Effector memory CD8-positive, alpha-beta T cell (primary cell): ENCODE data around the gene BLVRA.
"Not testable (repeated sequence)": the region's sequence is repeated elsewhere in the genome, so short reads cannot be mapped to it uniquely, and the experiment has no call there.

Experiments used
- ATAC-seq: fragments of 150-1000 bp; cut with Tn5 transposase; replicated peaks from 2 replicates; pipeline ENCODE4 v1.10.0; 2021; ENCODE audit warnings: mild to moderate bottlenecking, moderate library complexity
- DNase-seq, 3 experiments: peaks; one replicate each; pipeline ENCODE4 v3.0.0; 2021
- H3K27ac Mint-ChIP-seq, 2 donors: one replicate each; pipeline ENCODE4 v1.8.0; 2022; ENCODE audit warnings: mild to moderate bottlenecking in 2 of 2, mixed read lengths in 2 of 2, moderate library complexity in 2 of 2
- H3K27me3 Mint-ChIP-seq, 2 donors: one replicate each; pipeline ENCODE4 v1.8.0; 2022; ENCODE audit warnings: mixed read lengths in 2 of 2
- H3K36me3 Mint-ChIP-seq: one replicate; pipeline ENCODE4 v1.8.0; 2022; ENCODE audit warnings: mild to moderate bottlenecking, moderate library complexity, mixed read lengths; ENCODE audit not compliant: insufficient read depth
- H3K4me1 Mint-ChIP-seq, 2 donors: one replicate each; pipeline ENCODE4 v1.8.0; 2022; ENCODE audit warnings: low read depth in 2 of 2, mixed read lengths in 2 of 2
- H3K4me3 Mint-ChIP-seq, 2 donors: one replicate each; pipeline ENCODE4 v1.8.0; 2022; ENCODE audit warnings: mild to moderate bottlenecking in 2 of 2, mixed read lengths in 2 of 2, moderate library complexity in 2 of 2
- H3K9me3 Mint-ChIP-seq, 2 donors: one replicate each; pipeline ENCODE4 v1.8.0; 2022; ENCODE audit warnings: mixed read lengths in 2 of 2

The BLVRA gene

DNA sequence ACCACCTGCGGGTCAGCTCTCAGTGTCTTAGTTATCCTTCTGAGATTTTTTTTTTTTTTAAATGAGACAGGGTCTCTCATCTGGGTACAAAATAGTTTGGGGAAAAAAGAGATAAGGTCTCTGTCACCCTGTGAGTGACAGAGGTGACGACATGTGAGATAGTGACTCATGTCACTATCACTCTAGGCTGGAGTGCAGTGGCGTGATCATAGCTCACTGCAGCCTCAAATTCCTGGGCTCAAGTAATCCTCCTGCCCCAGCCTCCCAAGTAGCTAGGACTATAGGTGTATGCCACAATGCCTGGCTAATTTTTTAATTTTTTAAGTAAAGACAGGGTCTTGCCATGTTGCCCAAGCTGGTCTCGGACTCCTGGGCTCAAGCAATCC, 10.4 kb downstream of the BLVRA start:
- no peaks in the 10 kb centered on the region for H3K9me3 Mint-ChIP-seq
- ATAC-seq: no peak
- no peak overlapping the region for H3K4me3 Mint-ChIP-seq
- H3K27me3 Mint-ChIP-seq: no peaks in the 10 kb centered on the region
- H3K36me3 Mint-ChIP-seq: peaks cover 4% of the 10 kb centered on the region
- no peak for DNase-seq
- H3K4me1 Mint-ChIP-seq: peaks cover 8 to 18% of the 10 kb centered on the region in 2 donors
- H3K27ac Mint-ChIP-seq: no peak overlapping the region

DNA sequence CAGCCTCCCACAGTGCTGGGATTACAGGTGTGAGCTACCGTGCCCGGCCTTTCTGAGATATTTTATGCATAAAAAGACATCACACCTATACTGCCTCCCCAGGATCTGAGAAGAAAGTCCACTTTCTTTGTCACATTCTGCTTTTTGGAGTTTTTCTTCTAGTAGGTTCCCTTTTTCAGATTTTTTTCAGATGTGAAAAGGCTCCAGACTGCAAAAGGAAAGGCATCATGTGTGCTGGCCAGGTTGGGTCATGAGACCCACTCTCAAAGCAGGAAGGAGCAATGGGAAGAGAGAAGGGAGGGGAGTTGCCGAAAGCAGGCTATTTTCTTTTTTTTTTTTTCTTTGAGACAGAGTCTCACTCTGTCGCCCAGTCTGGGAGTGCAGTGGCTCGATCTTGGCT, 10.8 kb downstream of the BLVRA start:
- Mint-ChIP-seq H3K9me3 (no peaks in the 10 kb centered on the region), H3K27me3 (no peaks in the 10 kb centered on the region), H3K4me3 (no peak overlapping the region), H3K4me1 (peaks cover 8 to 16% of the 10 kb centered on the region in 2 donors), H3K36me3 (peaks cover 4% of the 10 kb centered on the region), H3K27ac (no peak overlapping the region)
- no peak for DNase-seq
- no peak for ATAC-seq

DNA sequence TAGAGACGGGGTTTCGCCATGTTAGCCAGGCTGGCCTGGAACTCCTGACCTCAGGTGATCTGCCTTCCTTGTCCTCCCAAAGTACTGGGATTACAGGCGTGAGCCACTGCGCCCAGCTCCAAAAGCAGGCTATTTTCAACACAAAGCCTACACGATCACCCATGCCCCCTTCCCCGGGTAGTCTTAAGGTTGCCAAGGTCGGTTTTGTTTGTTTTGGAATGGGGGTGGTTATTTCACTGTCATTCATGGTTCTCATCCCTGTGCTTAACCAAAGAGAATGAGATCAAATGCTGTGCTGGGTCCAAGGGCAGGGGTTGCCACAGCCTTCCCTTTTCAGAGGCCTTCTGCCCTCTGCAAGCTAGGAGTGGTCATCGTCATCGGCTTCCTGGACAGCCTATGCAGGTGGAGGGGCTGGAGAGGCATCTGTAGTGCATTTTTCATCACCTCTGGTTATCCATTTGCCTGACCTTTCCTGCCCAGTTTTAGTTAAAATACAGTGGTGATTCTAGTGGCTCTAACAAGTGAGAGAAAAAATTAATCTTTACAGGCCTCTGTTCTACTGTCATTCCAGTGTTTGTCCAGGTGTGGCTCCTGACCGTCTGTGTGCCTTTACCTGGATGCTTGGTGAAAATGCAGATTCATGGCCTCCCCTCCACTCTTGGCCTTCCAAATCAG, 11.4 kb downstream of the BLVRA start:
- Mint-ChIP-seq H3K27ac (no peak overlapping the region), H3K36me3 (peaks cover 4% of the 10 kb centered on the region), H3K4me3 (no peak overlapping the region), H3K9me3 (no peaks in the 10 kb centered on the region), H3K4me1 (peaks cover 8 to 14% of the 10 kb centered on the region in 2 donors), H3K27me3 (no peaks in the 10 kb centered on the region)
- ATAC-seq: no peak
- no peak for DNase-seq

DNA sequence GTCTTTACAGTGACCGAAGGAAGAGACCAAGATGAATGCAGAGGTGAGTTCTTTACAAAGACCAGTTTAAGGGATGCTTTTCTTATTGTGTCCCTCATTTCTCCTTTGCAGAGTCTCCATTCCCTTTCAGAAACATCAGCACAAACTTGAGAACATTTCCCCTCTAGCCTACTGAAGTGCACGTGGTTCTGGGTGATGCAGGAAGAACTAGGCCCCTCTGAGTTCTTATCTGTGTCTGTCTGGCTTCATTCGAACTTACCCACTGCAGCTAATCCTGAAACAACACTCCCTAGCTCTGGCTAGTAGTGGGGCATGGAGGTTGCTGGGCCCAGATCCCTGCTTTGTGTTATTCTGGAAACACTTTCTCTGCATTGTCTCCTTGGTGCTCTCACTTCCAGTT, 12.6 kb downstream of the BLVRA start:
- Mint-ChIP-seq H3K27ac (peak overlapping the region; percentile 36 to 54), H3K36me3 (peaks cover 4% of the 10 kb centered on the region), H3K9me3 (no peaks in the 10 kb centered on the region), H3K4me1 (peaks cover 8 to 14% of the 10 kb centered on the region in 2 donors), H3K27me3 (no peaks in the 10 kb centered on the region), H3K4me3 (no peak overlapping the region)
- ATAC-seq: no peak
- DNase-seq: no peak

DNA sequence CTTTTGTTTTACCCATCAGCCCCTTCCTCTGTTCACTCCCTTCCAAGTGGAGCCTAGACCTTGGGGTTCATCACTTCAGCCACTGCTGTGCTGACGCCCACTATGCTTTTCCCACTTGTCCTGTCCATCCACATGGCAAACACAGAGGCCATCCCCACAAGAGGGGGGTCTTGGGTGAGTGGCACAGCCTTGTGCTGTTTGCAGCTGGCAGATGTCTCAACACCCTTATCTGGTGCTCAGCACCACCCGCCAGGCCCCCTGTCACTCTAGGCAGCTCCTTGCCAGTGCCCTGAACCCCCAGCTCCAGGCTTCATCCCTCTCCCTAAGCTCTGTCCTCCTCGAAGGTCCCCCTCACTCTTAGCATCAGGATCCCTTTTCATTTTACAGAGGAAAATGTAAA, 13.1 kb downstream of the BLVRA start:
- Mint-ChIP-seq H3K9me3 (no peaks in the 10 kb centered on the region), H3K36me3 (peaks cover 4% of the 10 kb centered on the region), H3K4me3 (no peak overlapping the region), H3K27me3 (no peaks in the 10 kb centered on the region), H3K27ac (peak overlapping the region in 1 of 2 donors; percentile 36), H3K4me1 (peaks cover 8 to 14% of the 10 kb centered on the region in 2 donors)
- no peak for DNase-seq
- ATAC-seq: no peak

DNA sequence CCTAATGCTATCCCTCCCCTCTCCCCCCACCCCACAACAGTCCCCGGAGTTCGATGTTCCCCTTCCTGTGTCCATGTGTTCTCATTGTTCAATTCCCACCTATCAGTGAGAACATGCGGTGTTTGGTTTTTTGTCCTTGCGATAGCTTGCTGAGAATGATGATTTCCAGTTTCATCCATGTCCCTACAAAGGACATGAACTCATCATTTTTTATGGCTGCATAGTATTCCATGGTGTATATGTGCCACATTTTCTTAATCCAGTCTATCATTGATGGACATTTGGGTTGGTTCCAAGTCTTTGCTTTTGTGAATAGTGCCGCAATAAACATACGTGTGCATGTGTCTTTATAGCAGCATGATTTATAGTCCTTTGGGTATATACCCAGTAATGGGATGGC, 14.8 kb downstream of the BLVRA start:
- not testable (repeated sequence) for DNase-seq, ATAC-seq, H3K36me3 Mint-ChIP-seq, H3K27ac Mint-ChIP-seq, H3K4me3 Mint-ChIP-seq, H3K27me3 Mint-ChIP-seq, H3K9me3 Mint-ChIP-seq
- H3K4me1 Mint-ChIP-seq: peaks cover 8 to 14% of the 10 kb centered on the region in 2 donors

DNA sequence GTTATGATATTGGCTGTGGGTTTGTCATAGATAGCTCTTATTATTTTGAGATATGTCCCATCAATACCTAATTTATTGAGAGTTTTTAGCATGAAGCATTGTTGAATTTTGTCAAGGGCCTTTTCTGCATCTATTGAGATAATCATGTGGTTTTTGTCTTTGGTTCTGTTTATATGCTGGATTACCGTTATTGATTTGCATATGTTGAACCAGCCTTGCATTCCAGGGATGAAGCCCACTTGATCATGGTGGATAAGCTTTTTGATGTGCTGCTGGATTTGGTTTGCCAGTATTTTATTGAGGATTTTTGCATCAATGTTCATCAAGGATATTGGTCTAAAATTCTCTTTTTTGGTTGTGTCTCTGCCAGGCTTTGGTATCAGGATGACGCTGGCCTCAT, 16.8 kb downstream of the BLVRA start:
- ATAC-seq, H3K27ac Mint-ChIP-seq, DNase-seq, H3K27me3 Mint-ChIP-seq, H3K4me3 Mint-ChIP-seq, H3K9me3 Mint-ChIP-seq, H3K36me3 Mint-ChIP-seq: not testable (repeated sequence)
- H3K4me1 Mint-ChIP-seq: peaks cover 14 to 18% of the 10 kb centered on the region in 2 donors

DNA sequence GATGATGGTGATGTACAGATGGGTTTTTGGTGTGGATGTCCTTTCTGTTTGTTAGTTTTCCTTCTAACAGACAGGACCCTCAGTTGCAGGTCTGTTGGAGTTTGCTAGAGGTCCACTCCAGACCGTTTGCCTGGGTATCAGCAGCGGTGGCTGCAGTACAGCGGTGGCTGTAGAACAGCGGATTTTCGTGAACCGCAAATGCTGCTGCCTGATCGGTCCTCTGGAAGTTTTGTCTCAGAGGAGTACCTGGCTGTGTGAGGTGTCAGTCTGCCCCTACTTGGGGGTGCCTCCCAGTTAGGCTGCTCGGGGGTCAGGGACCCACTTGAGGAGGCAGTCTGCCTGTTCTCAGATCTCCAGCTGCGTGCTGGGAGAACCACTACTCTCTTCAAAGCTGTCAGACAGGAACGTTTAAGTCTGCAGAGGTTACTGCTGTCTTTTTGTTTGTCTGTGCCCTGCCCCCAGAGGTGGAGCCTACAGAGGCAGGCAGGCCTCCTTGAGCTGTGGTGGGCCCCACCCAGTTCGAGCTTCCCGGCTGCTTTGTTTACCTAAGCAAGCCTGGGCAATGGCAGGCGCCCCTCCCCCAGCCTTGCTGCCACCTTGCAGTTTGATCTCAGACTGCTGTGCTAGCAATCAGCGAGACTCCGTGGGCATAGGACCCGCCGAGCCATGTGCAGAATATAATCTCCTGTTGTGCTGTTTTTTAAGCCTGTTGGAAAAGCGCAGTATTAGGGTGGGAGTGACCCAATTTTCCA, 20.0 kb downstream of the BLVRA start:
- H3K27me3 Mint-ChIP-seq, H3K36me3 Mint-ChIP-seq, ATAC-seq, H3K27ac Mint-ChIP-seq, DNase-seq, H3K9me3 Mint-ChIP-seq: not testable (repeated sequence)
- Mint-ChIP-seq H3K4me3 (peak overlapping the region in 1 of 2 donors; percentile 50), H3K4me1 (peaks cover 6 to 13% of the 10 kb centered on the region in 2 donors)

DNA sequence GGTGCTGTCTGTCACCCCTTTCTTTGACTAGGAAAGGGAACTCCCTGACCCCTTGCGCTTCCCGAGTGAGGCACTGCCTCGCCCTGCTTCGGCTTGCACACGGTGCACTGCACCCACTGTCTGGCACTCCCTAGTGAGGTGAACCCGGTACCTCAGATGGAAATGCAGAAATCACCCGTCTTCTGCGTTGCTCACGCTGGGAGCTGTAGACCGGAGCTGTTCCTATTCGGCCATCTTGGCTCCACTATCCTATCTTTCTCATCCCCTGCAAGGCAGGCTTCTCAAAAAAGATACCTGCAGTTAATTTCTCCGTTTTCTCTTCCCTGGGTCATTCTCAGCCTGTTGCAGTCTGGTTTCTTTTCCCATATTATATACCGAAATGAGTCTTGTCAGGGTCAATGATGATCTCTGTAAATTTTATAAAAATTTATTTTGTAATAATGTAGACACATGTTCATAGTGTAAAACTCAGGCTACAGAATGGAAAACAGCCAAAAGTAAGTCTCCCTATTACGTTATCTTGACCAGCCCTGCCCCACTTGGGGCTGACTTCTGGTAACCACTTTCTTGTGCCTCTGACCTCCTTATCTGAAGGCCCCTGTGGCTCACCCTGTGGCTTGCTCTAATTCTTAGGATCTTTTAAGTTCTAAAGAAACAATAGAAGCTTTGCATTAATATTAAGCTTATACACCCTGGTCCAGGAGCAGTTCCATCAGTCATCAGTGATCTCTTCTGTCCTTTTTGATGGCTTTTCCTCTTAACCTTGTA, 20.7 kb downstream of the BLVRA start:
- peaks cover 6 to 15% of the 10 kb centered on the region in 2 donors for H3K4me1 Mint-ChIP-seq
- H3K27me3 Mint-ChIP-seq: no peaks in the 10 kb centered on the region
- no peaks in the 10 kb centered on the region for H3K9me3 Mint-ChIP-seq
- DNase-seq (no peak), ATAC-seq (no peak)
- H3K27ac Mint-ChIP-seq: no peak overlapping the region
- peaks cover 5% of the 10 kb centered on the region for H3K36me3 Mint-ChIP-seq
- H3K4me3 Mint-ChIP-seq: peak overlapping the region in 1 of 2 donors; percentile 50

DNA sequence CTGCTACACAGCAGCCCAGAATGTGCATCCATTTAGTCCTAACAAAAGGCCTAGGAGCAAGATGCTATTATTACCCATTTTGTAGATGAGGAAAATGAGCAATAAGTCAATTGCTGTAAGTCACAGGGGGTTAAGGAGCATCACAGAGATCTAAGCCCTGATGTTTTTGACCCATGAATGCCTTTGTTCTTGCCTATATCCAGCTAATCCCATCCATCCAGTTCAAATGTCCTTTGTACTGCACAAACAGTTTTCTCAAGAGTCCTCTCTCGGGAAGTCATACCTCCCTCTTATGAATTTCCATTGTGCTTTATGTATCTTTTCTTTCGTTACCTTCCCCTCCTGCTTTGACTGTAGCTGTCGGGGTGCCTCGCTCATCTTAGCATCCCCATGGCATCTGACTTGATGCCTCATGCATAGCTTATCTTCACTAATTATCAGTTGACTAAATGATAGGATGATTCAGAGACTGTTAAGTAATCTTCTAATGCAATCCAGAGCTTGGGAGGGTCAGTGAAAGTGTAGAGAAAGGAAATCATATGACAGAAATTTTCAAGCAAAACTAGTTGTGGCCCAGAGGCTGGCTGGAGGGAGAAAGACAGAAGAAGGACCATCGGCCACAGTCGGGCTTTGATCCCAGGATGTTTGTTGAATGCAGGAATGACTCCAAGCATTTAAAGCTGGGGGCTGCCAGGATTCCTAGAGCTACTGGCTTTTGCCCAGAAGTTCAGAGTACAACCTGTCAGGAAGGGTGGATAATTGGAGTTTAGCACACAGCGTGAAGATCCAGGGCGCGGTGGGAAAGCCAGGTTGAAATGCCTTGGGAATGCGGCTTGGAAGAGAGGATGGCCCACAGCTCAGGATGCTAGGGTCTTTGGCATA, 23.5 kb downstream of the BLVRA start:
- Mint-ChIP-seq H3K27me3 (no peaks in the 10 kb centered on the region), H3K4me3 (no peak overlapping the region), H3K9me3 (no peaks in the 10 kb centered on the region), H3K36me3 (peaks cover 9% of the 10 kb centered on the region), H3K4me1 (peaks cover 8 to 20% of the 10 kb centered on the region in 2 donors), H3K27ac (peak overlapping the region in 1 of 2 donors; percentile 26)
- ATAC-seq: no peak
- no peak for DNase-seq

DNA sequence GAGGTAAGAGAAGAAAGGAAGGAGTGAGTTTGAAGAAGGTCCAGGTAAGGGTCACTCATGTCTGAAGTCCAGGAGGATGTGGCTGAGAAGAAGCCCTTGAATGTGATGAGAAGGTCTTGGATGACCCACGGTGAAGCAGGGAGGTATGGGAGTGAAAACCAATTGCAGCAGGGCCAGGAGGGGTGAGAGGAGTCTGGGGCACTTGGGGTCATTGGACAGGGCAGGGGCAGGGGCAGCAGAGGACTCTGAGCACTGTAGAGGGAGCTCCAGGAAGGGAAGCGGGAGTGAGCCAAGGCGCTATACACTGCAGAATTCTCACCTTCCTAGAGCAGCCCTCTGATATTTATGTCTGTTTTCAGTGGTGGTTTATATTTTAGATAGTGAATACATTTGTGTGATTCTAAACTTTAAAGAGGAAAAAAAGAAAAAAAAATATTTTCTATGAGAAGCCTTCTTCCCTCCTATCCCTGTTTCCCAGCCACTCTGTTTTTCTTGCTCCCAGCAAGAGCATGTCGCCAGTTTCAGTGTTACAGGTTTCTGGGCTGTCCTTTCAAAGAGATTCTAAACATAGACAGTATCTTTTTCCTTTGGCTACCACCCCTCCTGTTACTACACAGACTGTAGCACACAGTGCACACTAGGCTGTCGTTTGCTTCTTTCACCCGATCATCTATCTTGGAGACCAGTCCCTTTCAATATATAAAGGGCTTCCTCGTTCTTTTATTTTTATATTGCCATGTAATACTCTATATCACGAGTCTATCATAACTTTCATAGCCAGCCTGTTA, 24.5 kb downstream of the BLVRA start:
- H3K4me1 Mint-ChIP-seq: peaks cover 8 to 20% of the 10 kb centered on the region in 2 donors
- peaks cover 12% of the 10 kb centered on the region for H3K36me3 Mint-ChIP-seq
- ATAC-seq: no peak
- H3K4me3 Mint-ChIP-seq: no peak overlapping the region
- H3K27ac Mint-ChIP-seq: no peak overlapping the region
- no peaks in the 10 kb centered on the region for H3K9me3 Mint-ChIP-seq
- DNase-seq: no peak
- H3K27me3 Mint-ChIP-seq: no peaks in the 10 kb centered on the region

DNA sequence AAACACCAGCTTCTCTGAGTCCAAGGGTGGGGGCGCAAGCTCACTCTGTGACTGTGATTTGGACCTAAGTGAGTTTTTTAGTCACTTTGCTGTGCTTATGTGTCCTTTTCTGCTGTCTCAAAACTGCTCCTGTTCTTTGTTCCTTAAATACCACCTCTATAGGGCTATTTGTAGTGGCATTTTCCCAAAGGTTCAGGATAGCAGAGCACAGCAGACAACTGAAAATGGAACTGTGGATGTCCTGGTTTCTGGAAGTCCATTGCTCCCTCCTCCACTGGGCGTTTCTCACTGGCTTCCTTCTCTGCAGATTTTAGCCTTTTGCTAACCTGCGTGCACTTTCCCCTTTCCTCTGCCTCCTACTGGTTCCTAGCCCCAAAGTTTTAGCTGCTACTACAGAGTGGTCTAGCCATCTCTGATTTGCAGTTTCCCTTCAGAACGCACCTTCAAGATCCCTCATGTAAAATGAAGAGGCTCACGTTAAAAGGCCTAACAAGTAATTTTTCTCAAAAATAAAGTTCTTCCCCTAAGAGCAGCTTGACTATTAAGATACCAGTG, 25.6 kb downstream of the BLVRA start:
- peak overlapping the region in 1 of 2 donors; percentile 50 for H3K4me3 Mint-ChIP-seq
- H3K36me3 Mint-ChIP-seq: peaks cover 17% of the 10 kb centered on the region
- no peaks in the 10 kb centered on the region for H3K9me3 Mint-ChIP-seq
- DNase-seq (no peak), ATAC-seq (no peak)
- H3K4me1 Mint-ChIP-seq: peaks cover 3 to 14% of the 10 kb centered on the region in 2 donors
- H3K27ac Mint-ChIP-seq: peak overlapping the region in 1 of 2 donors; percentile 77
- no peaks in the 10 kb centered on the region for H3K27me3 Mint-ChIP-seq
